ENCODE measurements around the gene SEMA5A. TPM values are rescaled to one million over a fixed set of nuclear protein-coding genes. Genes with fewer than 3 reads are reported as not detected.

SEMA5A gene
- total RNA-seq, 1 donor from 2014 or later: 4.0 TPM

DNA sequence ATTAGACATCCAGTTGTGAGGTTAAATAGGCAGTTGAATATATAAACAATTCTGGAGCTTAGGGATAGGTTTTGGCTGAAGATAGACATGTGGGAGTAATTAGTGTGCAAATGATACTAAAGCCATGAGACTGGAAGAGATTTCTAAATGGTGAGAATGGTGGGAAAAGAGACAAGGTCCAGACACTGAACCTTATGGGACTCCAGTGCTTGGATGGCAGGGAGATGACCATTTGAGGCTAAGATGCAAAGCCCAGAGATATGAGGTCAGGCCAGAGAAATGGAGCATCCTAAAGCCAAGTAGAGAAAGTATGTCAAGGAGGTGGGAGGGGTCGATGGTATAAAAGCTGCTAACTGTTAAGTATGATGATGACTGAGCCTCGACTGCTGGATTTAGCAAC lies 115.6 kb downstream of the SEMA5A start:
- Mint-ChIP-seq H3K27ac (no peak overlapping the region), H3K9me3 (ENCODE audit: low read depth) (no peaks in the 10 kb centered on the region), H3K36me3 (ENCODE audit: insufficient read depth) (no peaks in the 10 kb centered on the region), H3K4me1 (ENCODE audit: low read depth) (peaks cover 8% of the 10 kb centered on the region), H3K27me3 (no peaks in the 10 kb centered on the region), H3K4me3 (ENCODE audit: low read depth) (no peak overlapping the region)
- TF ChIP-seq, protein P1, sequence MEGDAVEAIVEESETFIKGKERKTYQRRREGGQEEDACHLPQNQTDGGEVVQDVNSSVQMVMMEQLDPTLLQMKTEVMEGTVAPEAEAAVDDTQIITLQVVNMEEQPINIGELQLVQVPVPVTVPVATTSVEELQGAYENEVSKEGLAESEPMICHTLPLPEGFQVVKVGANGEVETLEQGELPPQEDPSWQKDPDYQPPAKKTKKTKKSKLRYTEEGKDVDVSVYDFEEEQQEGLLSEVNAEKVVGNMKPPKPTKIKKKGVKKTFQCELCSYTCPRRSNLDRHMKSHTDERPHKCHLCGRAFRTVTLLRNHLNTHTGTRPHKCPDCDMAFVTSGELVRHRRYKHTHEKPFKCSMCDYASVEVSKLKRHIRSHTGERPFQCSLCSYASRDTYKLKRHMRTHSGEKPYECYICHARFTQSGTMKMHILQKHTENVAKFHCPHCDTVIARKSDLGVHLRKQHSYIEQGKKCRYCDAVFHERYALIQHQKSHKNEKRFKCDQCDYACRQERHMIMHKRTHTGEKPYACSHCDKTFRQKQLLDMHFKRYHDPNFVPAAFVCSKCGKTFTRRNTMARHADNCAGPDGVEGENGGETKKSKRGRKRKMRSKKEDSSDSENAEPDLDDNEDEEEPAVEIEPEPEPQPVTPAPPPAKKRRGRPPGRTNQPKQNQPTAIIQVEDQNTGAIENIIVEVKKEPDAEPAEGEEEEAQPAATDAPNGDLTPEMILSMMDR (IDR thresholded peaks at IDR 0.05; ENCODE audit: unreplicated experiment): no peak
- DNase-seq (ENCODE audit: low spot score, unreplicated experiment): no peak

DNA sequence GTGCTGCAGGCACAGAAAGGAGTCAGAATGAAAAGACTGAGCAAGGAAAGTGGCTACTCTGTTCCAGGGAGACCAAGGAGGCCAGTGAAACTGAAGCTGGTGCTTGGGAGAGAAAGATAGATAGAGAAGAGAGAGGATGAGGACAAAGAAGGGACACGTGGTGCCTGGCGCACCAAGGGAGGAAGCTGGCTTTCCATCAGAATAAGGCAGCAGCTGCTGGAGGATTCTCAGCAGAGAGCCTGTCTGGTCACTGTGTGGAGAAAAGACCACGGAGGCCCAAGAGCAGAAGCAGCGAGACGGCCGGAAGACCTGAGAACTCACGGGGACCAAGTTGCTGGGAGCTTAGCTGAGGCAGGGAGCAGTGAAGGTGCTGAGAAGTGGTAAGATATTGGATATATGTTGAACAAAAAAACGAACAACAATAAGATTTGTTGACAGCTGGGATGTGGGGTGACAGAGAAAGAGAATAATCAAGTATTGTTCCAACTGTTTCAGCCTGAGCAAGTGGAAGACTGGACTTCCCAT lies 116.1 kb downstream of the SEMA5A start:
- Mint-ChIP-seq H3K36me3 (ENCODE audit: insufficient read depth) (no peaks in the 10 kb centered on the region), H3K27me3 (no peaks in the 10 kb centered on the region), H3K27ac (no peak overlapping the region), H3K4me1 (ENCODE audit: low read depth) (peaks cover 8% of the 10 kb centered on the region), H3K9me3 (ENCODE audit: low read depth) (no peaks in the 10 kb centered on the region), H3K4me3 (ENCODE audit: low read depth) (no peak overlapping the region)
- no peak for DNase-seq (ENCODE audit: low spot score, unreplicated experiment)
- TF ChIP-seq, protein P1 (IDR thresholded peaks at IDR 0.05; ENCODE audit: unreplicated experiment): no peak

DNA sequence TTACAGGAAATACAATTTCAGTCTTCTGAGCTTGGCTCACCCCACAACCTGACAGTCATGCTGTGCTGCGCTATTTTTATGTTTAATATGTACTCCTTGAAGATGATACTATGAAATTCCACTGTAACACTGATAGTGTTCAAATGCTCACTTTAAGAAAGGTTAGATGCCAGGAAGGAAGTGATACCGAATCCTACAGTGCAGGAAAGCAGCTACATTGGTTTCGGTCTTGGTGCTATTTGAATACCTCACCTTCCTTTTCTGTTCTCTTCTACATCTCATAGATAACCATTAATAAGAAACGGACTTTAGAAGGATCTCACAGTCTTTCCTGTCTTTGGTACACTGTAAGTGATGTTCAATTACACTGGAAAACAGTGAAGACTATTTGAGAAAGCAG lies 117.6 kb downstream of the SEMA5A start:
- Mint-ChIP-seq H3K27me3 (no peaks in the 10 kb centered on the region), H3K36me3 (ENCODE audit: insufficient read depth) (no peaks in the 10 kb centered on the region), H3K4me3 (ENCODE audit: low read depth) (no peak overlapping the region), H3K9me3 (ENCODE audit: low read depth) (no peaks in the 10 kb centered on the region), H3K27ac (no peak overlapping the region), H3K4me1 (ENCODE audit: low read depth) (peaks cover 8% of the 10 kb centered on the region)
- TF ChIP-seq, protein P1 (IDR thresholded peaks at IDR 0.05; ENCODE audit: unreplicated experiment): no peak
- DNase-seq (ENCODE audit: low spot score, unreplicated experiment): no peak

DNA sequence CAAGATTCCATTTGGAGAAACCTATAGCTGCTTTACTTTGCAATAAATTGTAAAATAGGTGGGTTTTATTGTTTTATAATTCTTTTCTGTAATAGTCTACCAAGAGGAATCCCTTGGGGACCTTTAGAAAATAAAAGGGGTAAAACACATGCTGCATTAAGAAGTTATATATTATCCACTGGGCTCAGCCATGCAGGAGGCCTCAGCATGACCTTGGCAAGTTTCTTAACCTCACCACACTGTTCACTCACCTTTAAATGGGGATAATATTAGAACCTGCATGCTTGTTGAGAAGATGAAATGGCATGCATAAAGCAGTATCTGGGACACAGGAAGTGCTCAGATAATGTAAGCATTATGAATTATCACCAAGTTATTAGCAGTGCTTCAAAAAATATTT lies 120.2 kb downstream of the SEMA5A start:
- Mint-ChIP-seq H3K4me1 (ENCODE audit: low read depth) (peaks cover 1% of the 10 kb centered on the region), H3K36me3 (ENCODE audit: insufficient read depth) (no peaks in the 10 kb centered on the region), H3K27ac (no peak overlapping the region), H3K9me3 (ENCODE audit: low read depth) (no peaks in the 10 kb centered on the region), H3K27me3 (no peaks in the 10 kb centered on the region), H3K4me3 (ENCODE audit: low read depth) (no peak overlapping the region)
- no peak for DNase-seq (ENCODE audit: low spot score, unreplicated experiment)
- TF ChIP-seq, protein P1 (IDR thresholded peaks at IDR 0.05; ENCODE audit: unreplicated experiment): no peak

DNA sequence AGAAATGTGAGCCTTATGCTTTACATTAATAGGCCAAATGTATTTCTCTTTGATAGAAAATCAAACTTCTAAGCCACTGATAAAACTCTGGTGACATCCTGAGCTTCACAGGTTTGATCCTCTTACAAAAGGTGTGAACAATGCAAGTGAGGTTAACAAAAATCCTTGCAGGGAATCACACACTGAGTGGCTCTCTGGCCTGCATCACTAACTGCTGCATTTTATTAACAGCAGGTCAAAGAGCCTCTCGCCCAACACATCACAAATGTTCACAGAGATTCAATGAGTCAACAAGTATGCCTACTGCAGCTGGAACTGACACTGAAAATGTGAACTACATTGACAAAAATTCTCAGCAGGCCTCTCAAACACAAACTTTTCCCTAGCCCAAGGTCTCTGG lies 122.3 kb downstream of the SEMA5A start:
- H3K4me3 Mint-ChIP-seq (ENCODE audit: low read depth): no peak overlapping the region
- H3K27me3 Mint-ChIP-seq: no peaks in the 10 kb centered on the region
- H3K9me3 Mint-ChIP-seq (ENCODE audit: low read depth): peaks cover 6% of the 10 kb centered on the region
- no peak overlapping the region for H3K27ac Mint-ChIP-seq
- peaks cover 2% of the 10 kb centered on the region for H3K36me3 Mint-ChIP-seq (ENCODE audit: insufficient read depth)
- TF ChIP-seq, protein P1 (IDR thresholded peaks at IDR 0.05; ENCODE audit: unreplicated experiment): no peak
- H3K4me1 Mint-ChIP-seq (ENCODE audit: low read depth): peaks cover 1% of the 10 kb centered on the region
- DNase-seq (ENCODE audit: low spot score, unreplicated experiment): no peak
